ENCODE measurements around the gene FATE1. TPM values are rescaled to one million over a fixed set of nuclear protein-coding genes. Genes with fewer than 3 reads are reported as not detected.

The FATE1 gene
- total and polyA plus RNA-seq, 2 of the 8 experiments (the other 6 are each of a cell fraction or from before 2014, with no cell fraction given): 0.12 TPM; not detected in 1

DNA sequence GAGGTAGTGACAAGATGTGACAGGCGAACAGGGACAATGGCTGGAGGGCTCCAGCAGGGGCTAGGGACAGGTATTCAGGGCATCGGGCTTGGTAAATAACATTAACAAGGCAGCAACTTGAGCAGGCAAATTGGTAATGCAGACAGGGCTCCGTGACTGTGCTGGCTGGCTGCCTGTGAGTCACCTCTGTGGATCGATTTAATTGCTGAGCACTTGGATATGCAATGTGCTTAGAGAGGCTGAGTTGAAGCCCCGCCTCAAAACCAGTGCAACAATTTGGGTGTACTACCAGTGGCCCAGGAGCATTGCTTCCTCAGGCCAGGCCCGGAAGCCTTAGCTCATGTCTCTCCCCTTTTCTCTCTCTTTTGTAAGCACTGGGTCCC, 38.2 kb downstream of the FATE1 start (continued):
- no peak for TF ChIP-seq EGR1 (IDR thresholded peaks at IDR 0.05; ENCODE audit: borderline replicate concordance, low read depth, low read length)

Data from H1 (cell line).